Mucosa of gallbladder (tissue), 1 donor: ENCODE measurements around the gene HECW1. TPM values are rescaled to one million over a fixed set of nuclear protein-coding genes. Genes with fewer than 3 reads are reported as not detected.

ENCODE experiments used
- DNase-seq: peaks from one replicate; pipeline ENCODE4 v3.0.0-alpha.2; 2020; ENCODE audit warnings: low spot score
- total RNA-seq: library from RNA; stranded (reverse); gene quantifications from one replicate; pipeline ENCODE4 v1.2.1, GENCODE V29; 2021
- donor health status: DM: no; HTN: no; CAD: no.

Gene HECW1
- total RNA-seq, 1 donor from 2014 or later: 3.8 TPM

- DNase-seq: peak; percentile 59
These were observed 148.8 kb downstream of the HECW1 start for GRCh38 chr7:43260980-43261878.

GRCh38 chr7:43265139-43265538 lies 152.7 kb downstream of the HECW1 start:
- no peak for DNase-seq

GRCh38 chr7:43273939-43274719 lies 161.7 kb downstream of the HECW1 start:
- DNase-seq: no peak

- no peak for DNase-seq
These were observed 162.3 kb downstream of the HECW1 start for GRCh38 chr7:43274752-43275151.

- DNase-seq: no peak
These were observed 164.1 kb downstream of the HECW1 start for GRCh38 chr7:43276547-43276946.

- DNase-seq: no peak
These were observed 165.7 kb downstream of the HECW1 start for GRCh38 chr7:43278088-43278644.

GRCh38 chr7:43281268-43281667 lies 168.8 kb downstream of the HECW1 start:
- DNase-seq: no peak

- DNase-seq: no peak
These were observed 171.3 kb downstream of the HECW1 start for GRCh38 chr7:43283706-43284105.

GRCh38 chr7:43289826-43290225 lies 177.4 kb downstream of the HECW1 start:
- no peak for DNase-seq

GRCh38 chr7:43290978-43291377 lies 178.5 kb downstream of the HECW1 start:
- DNase-seq: no peak

GRCh38 chr7:43291789-43292188 lies 179.3 kb downstream of the HECW1 start:
- DNase-seq: no peak

GRCh38 chr7:43292384-43292783 lies 179.9 kb downstream of the HECW1 start:
- DNase-seq: no peak

- DNase-seq: peak; percentile 60
These were observed 181.7 kb downstream of the HECW1 start for GRCh38 chr7:43294080-43294630.

GRCh38 chr7:43295429-43295828 lies 183.0 kb downstream of the HECW1 start:
- DNase-seq: no peak

GRCh38 chr7:43296306-43296705 lies 183.9 kb downstream of the HECW1 start:
- no peak for DNase-seq

GRCh38 chr7:43298617-43299016 lies 186.2 kb downstream of the HECW1 start:
- no peak for DNase-seq

- DNase-seq: no peak
These were observed 187.7 kb downstream of the HECW1 start for GRCh38 chr7:43300121-43300520.

- no peak for DNase-seq
These were observed 189.8 kb downstream of the HECW1 start for GRCh38 chr7:43302211-43302711.

GRCh38 chr7:43302773-43303460 lies 190.5 kb downstream of the HECW1 start:
- no peak for DNase-seq

GRCh38 chr7:43303740-43304241 lies 191.3 kb downstream of the HECW1 start:
- no peak for DNase-seq

GRCh38 chr7:43306404-43306803 lies 194.0 kb downstream of the HECW1 start:
- DNase-seq: no peak
